Measurements from ENCODE around the gene TCTN2.

GRCh38 chr12:123667771-123668170 lies 3.1 kb upstream of the TCTN2 start:
- TF ChIP-seq EZH2phosphoT487 (IDR thresholded peaks at IDR 0.05; ENCODE audit: borderline replicate concordance) (no peak), EGR1 (IDR thresholded peaks at IDR 0.05; ENCODE audit: low read depth) (no peak), CTCF (IDR thresholded peaks at IDR 0.05 in 2 of 3, conservative IDR thresholded peaks at IDR 0.05 in 1 of 3; ENCODE audit: borderline replicate concordance in 1 of 3, insufficient read depth in 1 of 3, low read depth in 2 of 3, low read length in 2 of 3) (no peak), POLR2A (IDR thresholded peaks at IDR 0.05; ENCODE audit: borderline replicate concordance, extremely low read depth, insufficient read depth, insufficient read length) (no peak), YY1 (IDR thresholded peaks at IDR 0.05; ENCODE audit: extremely low read depth, insufficient replicate concordance, low read depth, low read length) (no peak), ZBTB33 (IDR thresholded peaks at IDR 0.05; ENCODE audit: extremely low read depth, insufficient replicate concordance, low read length) (no peak), CEBPB (IDR thresholded peaks at IDR 0.05; ENCODE audit: low read depth) (no peak), POLR2AphosphoS5 (IDR thresholded peaks at IDR 0.05; ENCODE audit: low read depth, low read length) (no peak), REST (IDR thresholded peaks at IDR 0.05; ENCODE audit: low read depth) (no peak), EZH2 (IDR thresholded peaks at IDR 0.05) (no peak), ATF3 (IDR thresholded peaks at IDR 0.05) (no peak), ELF1 (IDR thresholded peaks at IDR 0.05; ENCODE audit: borderline replicate concordance, low read depth) (no peak), FOSL1 (IDR thresholded peaks at IDR 0.05; ENCODE audit: low read depth) (no peak), SIN3A (IDR thresholded peaks at IDR 0.05; ENCODE audit: low read depth) (no peak)

Data from HCT116 (cell line).